HEK293 (cell line): ENCODE results near the gene TARBP1.

ENCODE experiments used
- CTCF ChIA-PET: fragments of 350-600 bp; formaldehyde crosslinking; extraction: SDS; loops from one replicate; lab custom pipeline; 2021; ENCODE audit warnings: antibody characterized with exemption; lab: Yijun Ruan, JAX
- POLR2A ChIA-PET: fragments of 300-600 bp; formaldehyde crosslinking; extraction: SDS; loops from one replicate; lab custom pipeline; 2020; ENCODE audit warnings: antibody characterized with exemption, inconsistent platforms; lab: Yijun Ruan, JAX
- H3K27ac ChIP-seq: fragments of 200-500 bp; sonication (Bioruptor generic); 2 replicates; pipeline ENCODE4 v1.5.1; 2014; ENCODE audit warnings: low read depth, low read length, control low read depth, inconsistent platforms; ENCODE audit errors: extremely low read depth
- H3K36me3 ChIP-seq, 2 experiments: fragments of 200-500 bp in 1 of 2; sonication (Bioruptor generic) in 1 of 2; 1 replicate in 1 of 2; 2 replicates in 1 of 2; pipeline ENCODE4 v1.5.1; 2014 to 2017; ENCODE audit warnings: inconsistent platforms in 2 of 2, low read length in 2 of 2; ENCODE audit not compliant: control insufficient read depth in 2 of 2, insufficient read depth in 1 of 2
- H3K4me1 ChIP-seq: fragments of 200-500 bp; sonication (Bioruptor generic); 2 replicates; pipeline ENCODE4 v1.5.1; 2014; ENCODE audit warnings: mild to moderate bottlenecking, low read length, inconsistent platforms; ENCODE audit not compliant: control insufficient read depth, insufficient read depth
- H3K4me3 ChIP-seq: 2 replicates; pipeline ENCODE4 v1.5.1; 2011; ENCODE audit warnings: low read depth, mild to moderate bottlenecking, control low read depth, low read length, moderate library complexity
- H3K9me3 ChIP-seq: fragments of 200-500 bp; sonication (Bioruptor generic); 2 replicates; pipeline ENCODE4 v1.5.1; 2014; ENCODE audit warnings: low read depth, low read length, inconsistent platforms; ENCODE audit not compliant: control insufficient read depth, insufficient read depth
- CTCF ChIP-seq: fragments of 450-650 bp; formaldehyde crosslinking; IDR thresholded peaks from 2 replicates; pipeline ENCODE4 v1.5.1; 2016; ENCODE audit warnings: missing biosample characterization, missing genetic modification characterization
- HIC1 ChIP-seq: fragments of 450-650 bp; formaldehyde crosslinking; IDR thresholded peaks from 2 replicates; pipeline ENCODE4 v1.5.1; 2016; ENCODE audit warnings: missing biosample characterization, missing genetic modification characterization
- ZBTB10 ChIP-seq: fragments of 450-650 bp; formaldehyde crosslinking; IDR thresholded peaks from 2 replicates; pipeline ENCODE4 v1.5.1; 2016; ENCODE audit warnings: missing biosample characterization, missing genetic modification characterization
- ZBTB8A ChIP-seq: fragments of 450-650 bp; formaldehyde crosslinking; IDR thresholded peaks from 2 replicates; pipeline ENCODE4 v1.5.1; 2016; ENCODE audit warnings: missing biosample characterization, missing genetic modification characterization
- ZNF518A ChIP-seq: fragments of 450-650 bp; formaldehyde crosslinking; conservative IDR thresholded peaks from 2 replicates; pipeline ENCODE4 v1.5.1; 2016; ENCODE audit warnings: low read depth, missing biosample characterization, missing genetic modification characterization
- ZNF654 ChIP-seq: fragments of 450-650 bp; formaldehyde crosslinking; IDR thresholded peaks from 2 replicates; pipeline ENCODE4 v1.5.1; 2016; ENCODE audit warnings: low read depth, missing biosample characterization, missing genetic modification characterization
- ZNF707 ChIP-seq: fragments of 450-650 bp; formaldehyde crosslinking; IDR thresholded peaks from 2 replicates; pipeline ENCODE4 v1.5.1; 2016; ENCODE audit warnings: missing biosample characterization, missing genetic modification characterization
- ZXDB ChIP-seq: fragments of 450-650 bp; formaldehyde crosslinking; IDR thresholded peaks from 2 replicates; pipeline ENCODE4 v1.5.1; 2016; ENCODE audit warnings: missing biosample characterization, missing genetic modification characterization

TARBP1 gene

GRCh38 chr1:234409328-234409727 is 69.7 kb downstream of the TARBP1 start:
- Histone ChIP-seq H3K36me3 (peaks cover 16 to 37% of the 10 kb centered on the region in 2 experiments; a peak in 2 of 3 replicates), H3K9me3 (no peaks in the 10 kb centered on the region), H3K4me3 (no peak overlapping the region), H3K27ac (no peak overlapping the region), H3K4me1 (no peaks in the 10 kb centered on the region)
- no peak for TF ChIP-seq ZXDB
- peak; percentile 21; the same call in 1 of the 2 replicates for TF ChIP-seq CTCF (tag by site-specific recombination)
- ChIA-PET CTCF (interaction anchor here (0.6 to 1.3 kb wide), 7 partner anchors 9 to 662 kb away, joined by 3 to 4 read pairs (median 3); no protein-coding TSS in a partner anchor), POLR2A (no interaction called here)

- ChIA-PET POLR2A (interaction anchor here (0.6 kb wide), 1 partner anchor 35 kb away, joined by 3 read pairs; no protein-coding TSS in a partner anchor), CTCF (interaction anchor here (0.6 to 1.3 kb wide), 5 partner anchors 10 to 193 kb away, joined by 3 to 4 read pairs (median 3); no protein-coding TSS in a partner anchor)
These were observed 70.2 kb downstream of the TARBP1 start for GRCh38 chr1:234408757-234409156.

More at GRCh38 chr1:234408757-234409156, 70.2 kb downstream of the TARBP1 start:
- no peaks in the 10 kb centered on the region for H3K4me1 ChIP-seq
- H3K9me3 ChIP-seq, result no peaks in the 10 kb centered on the region
- H3K4me3 ChIP-seq, result no peak overlapping the region
- H3K36me3 ChIP-seq, result peaks cover 16 to 32% of the 10 kb centered on the region in 2 experiments; a peak in 2 of 3 replicates
- H3K27ac ChIP-seq, result no peak overlapping the region
- no peak for TF ChIP-seq ZNF707 (tag by site-specific recombination)
- no peak for TF ChIP-seq ZNF518A
- no peak for TF ChIP-seq ZNF654 (tag by site-specific recombination)
- TF ChIP-seq ZBTB10 (tag by site-specific recombination), result no peak
- TF ChIP-seq ZBTB8A (tag by site-specific recombination), result no peak
- TF ChIP-seq HIC1, result no peak
- TF ChIP-seq, all 188 proteins: peak for 0
